Measurements from ENCODE around the gene STIP1. TPM values are rescaled to one million over a fixed set of nuclear protein-coding genes. Genes with fewer than 3 reads are reported as not detected.

STIP1 gene
- total and polyA plus RNA-seq, 4 experiments from 2014 or later = 37.1 to 106 (median 98.1) TPM

GRCh38 chr11:64181506-64182411 is 4.2 kb upstream of the STIP1 start:
- CTCF ChIA-PET (ENCODE audit: partially characterized antibody) = interaction anchor here (0.6 to 2.0 kb wide), 6 partner anchors 23 to 181 kb away, joined by 3 to 8 read pairs (median 4); partner anchors contain the start of gene CATSPERZ
- H3K27me3 Mint-ChIP-seq = no peaks in the 10 kb centered on the region
- Histone ChIP-seq H3K4me1 (ENCODE audit: insufficient read depth, low read length) (peaks cover 24% of the 10 kb centered on the region), H3K27ac (ENCODE audit: low read depth, low read length) (no peak overlapping the region), H3K4me3 (ENCODE audit: low read length in 2 of 2) (no peak overlapping the region), H3K27me3 (ENCODE audit: insufficient read depth, low read length) (no peaks in the 10 kb centered on the region), H3K9me3 (ENCODE audit: control insufficient read depth in 1 of 2, low read length in 2 of 2) (no peaks in the 10 kb centered on the region), H3K36me3 (ENCODE audit: insufficient read depth, low read length) (no peaks in the 10 kb centered on the region)
- intact Hi-C loops (cut with micrococcal nuclease) = no loop called here
- no peak for DNase-seq
- peak overlapping the region in 1 of 8 donors; percentile 18 for H3K4me3 Mint-ChIP-seq
- peaks cover 0 to 6% of the 10 kb centered on the region in 2 donors for H3K36me3 Mint-ChIP-seq
- H3K9me3 Mint-ChIP-seq = peaks cover 0 to 3% (median 0%) of the 10 kb centered on the region in 8 donors
- H3K27ac Mint-ChIP-seq = peak overlapping the region in 2 of 7 donors; percentile 46 to 47
- POLR2A ChIA-PET (ENCODE audit: partially characterized antibody) = interaction anchor here (0.8 kb wide), 1 partner anchor 25 kb away, joined by 3 read pairs; the partner anchor contains the start of gene FERMT3
- H3K4me1 Mint-ChIP-seq = peaks cover 11 to 42% (median 24%) of the 10 kb centered on the region in 4 donors

GRCh38 chr11:64183890-64184289 is 2.1 kb upstream of the STIP1 start:
- no peaks in the 10 kb centered on the region for H3K27me3 ChIP-seq (ENCODE audit: insufficient read depth, low read length)
- Mint-ChIP-seq H3K4me3 (peak overlapping the region in 2 of 8 donors; percentile 36 to 64), H3K4me1 (peaks cover 7 to 43% (median 22%) of the 10 kb centered on the region in 4 donors), H3K27ac (peak overlapping the region in 2 of 7 donors; percentile 35 to 38), H3K36me3 (peaks cover 0 to 6% of the 10 kb centered on the region in 2 donors), H3K27me3 (no peaks in the 10 kb centered on the region), H3K9me3 (peaks cover 0 to 3% (median 0%) of the 10 kb centered on the region in 8 donors)
- no peak overlapping the region for H3K4me3 ChIP-seq (ENCODE audit: low read length in 2 of 2)
- peaks cover 19% of the 10 kb centered on the region for H3K4me1 ChIP-seq (ENCODE audit: insufficient read depth, low read length)
- ChIA-PET CTCF (ENCODE audit: partially characterized antibody) (interaction anchor here (8.3 kb wide), 1 partner anchor 21 kb away, joined by 106 read pairs; the partner anchor contains the start of gene FERMT3), POLR2A (ENCODE audit: partially characterized antibody) (interaction anchor here (3.9 to 6.0 kb wide), 2 partner anchors 18 to 22 kb away, joined by 25 to 128 read pairs; partner anchors contain the start of genes FERMT3 and MACROD1)
- no peaks in the 10 kb centered on the region for H3K36me3 ChIP-seq (ENCODE audit: insufficient read depth, low read length)
- H3K9me3 ChIP-seq (ENCODE audit: control insufficient read depth in 1 of 2, low read length in 2 of 2) = no peaks in the 10 kb centered on the region
- intact Hi-C loops (cut with micrococcal nuclease) = loop anchor here (2.0 kb wide), 1 partner anchor 17 kb away; the partner anchor contains the start of gene MACROD1
- H3K27ac ChIP-seq (ENCODE audit: low read depth, low read length) = no peak overlapping the region
- no peak for DNase-seq

GRCh38 chr11:64185175-64185692 is 737 bp upstream of the STIP1 start:
- Histone ChIP-seq H3K27me3 (ENCODE audit: insufficient read depth, low read length) (no peaks in the 10 kb centered on the region), H3K9me3 (ENCODE audit: control insufficient read depth in 1 of 2, low read length in 2 of 2) (no peaks in the 10 kb centered on the region), H3K36me3 (ENCODE audit: insufficient read depth, low read length) (no peaks in the 10 kb centered on the region), H3K4me1 (ENCODE audit: insufficient read depth, low read length) (peaks cover 29% of the 10 kb centered on the region), H3K4me3 (ENCODE audit: low read length in 2 of 2) (peak overlapping the region; percentile 64 to 71), H3K27ac (ENCODE audit: low read depth, low read length) (peak overlapping the region; percentile 79)
- CTCF ChIA-PET (ENCODE audit: partially characterized antibody) = interaction anchor here (0.9 to 8.3 kb wide), 8 partner anchors 10 to 133 kb away, joined by 3 to 106 read pairs (median 4); partner anchors contain the start of genes CATSPERZ, DNAJC4, FERMT3 and PRDX5
- Mint-ChIP-seq H3K27me3 (no peaks in the 10 kb centered on the region), H3K4me1 (peaks cover 9 to 48% (median 29%) of the 10 kb centered on the region in 4 donors), H3K27ac (peak overlapping the region; percentile 84 to 98 (median 92)), H3K4me3 (peak overlapping the region; percentile 95 to 99 (median 97)), H3K36me3 (peaks cover 0 to 8% of the 10 kb centered on the region in 2 donors), H3K9me3 (peaks cover 0 to 3% (median 0%) of the 10 kb centered on the region in 8 donors)
- DNase-seq = no peak
- POLR2A ChIA-PET (ENCODE audit: partially characterized antibody) = interaction anchor here (0.6 to 6.0 kb wide), 32 partner anchors 9 to 1353 kb away, joined by 3 to 128 read pairs (median 5); partner anchors contain the start of genes BAD, CATSPERZ, CCDC88B and COX8A
- intact Hi-C loops (cut with micrococcal nuclease) = loop anchor here (1.0 to 5.0 kb wide), 6 partner anchors 18 to 503 kb away; partner anchors contain the start of genes ESRRA, GPR137, MACROD1 and RTN3

GRCh38 chr11:64186492-64187165 is 658 bp downstream of the STIP1 start:
- no peaks in the 10 kb centered on the region for H3K27me3 Mint-ChIP-seq
- peaks cover 11 to 51% (median 32%) of the 10 kb centered on the region in 4 donors for H3K4me1 Mint-ChIP-seq

GRCh38 chr11:64192434-64192833 is 6.5 kb downstream of the STIP1 start:
- Histone ChIP-seq H3K36me3 (ENCODE audit: insufficient read depth, low read length) (peaks cover 49% of the 10 kb centered on the region), H3K4me3 (ENCODE audit: low read length in 2 of 2) (no peak overlapping the region), H3K9me3 (ENCODE audit: control insufficient read depth in 1 of 2, low read length in 2 of 2) (no peaks in the 10 kb centered on the region), H3K27me3 (ENCODE audit: insufficient read depth, low read length) (no peaks in the 10 kb centered on the region), H3K4me1 (ENCODE audit: insufficient read depth, low read length) (peaks cover 16% of the 10 kb centered on the region), H3K27ac (ENCODE audit: low read depth, low read length) (no peak overlapping the region)
- Mint-ChIP-seq H3K27me3 (no peaks in the 10 kb centered on the region), H3K4me3 (no peak overlapping the region), H3K27ac (no peak overlapping the region), H3K36me3 (peaks cover 29 to 52% of the 10 kb centered on the region in 2 donors), H3K9me3 (no peaks in the 10 kb centered on the region), H3K4me1 (peaks cover 8 to 45% (median 18%) of the 10 kb centered on the region in 4 donors)
- CTCF ChIA-PET (ENCODE audit: partially characterized antibody) = interaction anchor here (0.8 to 8.3 kb wide), 7 partner anchors 13 to 150 kb away, joined by 3 to 106 read pairs (median 9); partner anchors contain the start of genes CATSPERZ and FERMT3
- POLR2A ChIA-PET (ENCODE audit: partially characterized antibody) = interaction anchor here (0.7 to 1.5 kb wide), 2 partner anchors 12 to 108 kb away, joined by 3 read pairs; partner anchors contain the start of gene CATSPERZ
- intact Hi-C loops (cut with micrococcal nuclease) = no loop called here
- no peak for DNase-seq

More at GRCh38 chr11:64186492-64187165, 658 bp downstream of the STIP1 start:
- Histone ChIP-seq H3K4me3 (ENCODE audit: low read length in 2 of 2) (no peak overlapping the region), H3K27ac (ENCODE audit: low read depth, low read length) (no peak overlapping the region), H3K27me3 (ENCODE audit: insufficient read depth, low read length) (no peaks in the 10 kb centered on the region), H3K9me3 (ENCODE audit: control insufficient read depth in 1 of 2, low read length in 2 of 2) (no peaks in the 10 kb centered on the region), H3K36me3 (ENCODE audit: insufficient read depth, low read length) (no peaks in the 10 kb centered on the region), H3K4me1 (ENCODE audit: insufficient read depth, low read length) (peaks cover 30% of the 10 kb centered on the region)
- peak; percentile 28 to 64 (median 36) for DNase-seq
- CTCF ChIA-PET (ENCODE audit: partially characterized antibody) = interaction anchor here (1.0 to 8.3 kb wide), 8 partner anchors 9 to 131 kb away, joined by 3 to 106 read pairs (median 4); partner anchors contain the start of genes CATSPERZ, FERMT3, PRDX5 and TRMT112
- POLR2A ChIA-PET (ENCODE audit: partially characterized antibody) = interaction anchor here (0.8 to 6.0 kb wide), 31 partner anchors 10 to 1355 kb away, joined by 3 to 128 read pairs (median 5); partner anchors contain the start of genes BAD, CCDC88B, COX8A and ESRRA
- Mint-ChIP-seq H3K9me3 (peaks cover 0 to 3% (median 0%) of the 10 kb centered on the region in 8 donors), H3K27ac (peak overlapping the region in 1 of 7 donors; percentile 91), H3K36me3 (peaks cover 0 to 12% of the 10 kb centered on the region in 2 donors), H3K4me3 (no peak overlapping the region)
- intact Hi-C loops (cut with micrococcal nuclease) = loop anchor here (1.0 to 5.0 kb wide), 4 partner anchors 40 to 504 kb away; partner anchors contain the start of genes FKBP2, NUDT22, OTUB1 and RTN3

GRCh38 chr11:64196626-64197025 is 10.7 kb downstream of the STIP1 start:
- peaks cover 42 to 70% of the 10 kb centered on the region in 2 donors for H3K36me3 Mint-ChIP-seq
- no peak for DNase-seq
- no peak overlapping the region for H3K4me3 ChIP-seq (ENCODE audit: low read length in 2 of 2)
- no peak overlapping the region for H3K4me3 Mint-ChIP-seq
- ChIA-PET POLR2A (ENCODE audit: partially characterized antibody) (interaction anchor here (1.9 to 4.1 kb wide), 2 partner anchors 10 kb away, joined by 7 to 19 read pairs; partner anchors contain the start of genes FERMT3 and STIP1), CTCF (ENCODE audit: partially characterized antibody) (interaction anchor here (1.0 to 4.7 kb wide), 4 partner anchors 8 to 108 kb away, joined by 4 to 27 read pairs (median 4); partner anchors contain the start of gene FERMT3)
- H3K27ac ChIP-seq (ENCODE audit: low read depth, low read length) = no peak overlapping the region
- H3K36me3 ChIP-seq (ENCODE audit: insufficient read depth, low read length) = peaks cover 78% of the 10 kb centered on the region
- H3K4me1 ChIP-seq (ENCODE audit: insufficient read depth, low read length) = peaks cover 5% of the 10 kb centered on the region
- H3K27me3 ChIP-seq (ENCODE audit: insufficient read depth, low read length) = no peaks in the 10 kb centered on the region
- H3K9me3 Mint-ChIP-seq = no peaks in the 10 kb centered on the region
- peak overlapping the region in 2 of 7 donors; percentile 68 to 70 for H3K27ac Mint-ChIP-seq
- no peaks in the 10 kb centered on the region for H3K27me3 Mint-ChIP-seq
- peaks cover 6 to 18% (median 10%) of the 10 kb centered on the region in 4 donors for H3K4me1 Mint-ChIP-seq
- intact Hi-C loops (cut with micrococcal nuclease) = no loop called here
- H3K9me3 ChIP-seq (ENCODE audit: control insufficient read depth in 1 of 2, low read length in 2 of 2) = no peaks in the 10 kb centered on the region

All from CD4-positive, alpha-beta memory T cell (primary cell).